HG02759 (cell line): ENCODE results near the gene NCK2.

ENCODE experiments used
- ATAC-seq: cut with Tn5 transposase; IDR thresholded peaks from one replicate; pipeline ENCODE4 v1.9.1; 2021; ENCODE audit warnings: mild to moderate bottlenecking, moderate library complexity; ENCODE audit not compliant: unreplicated experiment

Gene NCK2

GRCh38 chr2:105866216-105867185 lies 121.8 kb downstream of the NCK2 start:
- ATAC-seq = no peak

GRCh38 chr2:105867587-105867986 lies 122.9 kb downstream of the NCK2 start:
- no peak for ATAC-seq

- ATAC-seq = no peak
Observed at GRCh38 chr2:105868060-105868459, 123.3 kb downstream of the NCK2 start.

GRCh38 chr2:105869341-105869740 lies 124.6 kb downstream of the NCK2 start:
- no peak for ATAC-seq

GRCh38 chr2:105870062-105870461 lies 125.3 kb downstream of the NCK2 start:
- ATAC-seq = no peak

GRCh38 chr2:105870858-105871257 lies 126.1 kb downstream of the NCK2 start:
- no peak for ATAC-seq

GRCh38 chr2:105872142-105872728 lies 127.5 kb downstream of the NCK2 start:
- ATAC-seq = peak; percentile 24

- no peak for ATAC-seq
Observed at GRCh38 chr2:105872830-105873229, 128.1 kb downstream of the NCK2 start.

GRCh38 chr2:105873281-105873680 lies 128.6 kb downstream of the NCK2 start:
- peak; percentile 10 for ATAC-seq

- peak; percentile 91 for ATAC-seq
Observed at GRCh38 chr2:105873721-105874120, 129.0 kb downstream of the NCK2 start.

GRCh38 chr2:105874466-105874865 lies 129.8 kb downstream of the NCK2 start:
- no peak for ATAC-seq

GRCh38 chr2:105875241-105875640 lies 130.5 kb downstream of the NCK2 start:
- ATAC-seq = no peak

- no peak for ATAC-seq
Observed at GRCh38 chr2:105876191-105876590, 131.5 kb downstream of the NCK2 start.

GRCh38 chr2:105877945-105878344 lies 133.2 kb downstream of the NCK2 start:
- no peak for ATAC-seq

GRCh38 chr2:105879106-105879802 lies 134.5 kb downstream of the NCK2 start:
- no peak for ATAC-seq

- ATAC-seq = no peak
Observed at GRCh38 chr2:105879803-105880300, 135.1 kb downstream of the NCK2 start.

- peak; percentile 60 for ATAC-seq
Observed at GRCh38 chr2:105880637-105881036, 135.9 kb downstream of the NCK2 start.

- ATAC-seq = no peak
Observed at GRCh38 chr2:105881286-105882136, 136.8 kb downstream of the NCK2 start.

- ATAC-seq = no peak
Observed at GRCh38 chr2:105882341-105882740, 137.6 kb downstream of the NCK2 start.

- ATAC-seq = no peak
Observed at GRCh38 chr2:105882920-105883435, 138.3 kb downstream of the NCK2 start.
